ENCODE measurements around the gene GALNT2. TPM values are rescaled to one million over a fixed set of nuclear protein-coding genes. Genes with fewer than 3 reads are reported as not detected.

The GALNT2 gene
- total and polyA plus RNA-seq, 9 of the 15 experiments (the other 6 are each of a cell fraction or from before 2014, with no cell fraction given), result 1.6 to 106 (median 51.9) TPM

DNA sequence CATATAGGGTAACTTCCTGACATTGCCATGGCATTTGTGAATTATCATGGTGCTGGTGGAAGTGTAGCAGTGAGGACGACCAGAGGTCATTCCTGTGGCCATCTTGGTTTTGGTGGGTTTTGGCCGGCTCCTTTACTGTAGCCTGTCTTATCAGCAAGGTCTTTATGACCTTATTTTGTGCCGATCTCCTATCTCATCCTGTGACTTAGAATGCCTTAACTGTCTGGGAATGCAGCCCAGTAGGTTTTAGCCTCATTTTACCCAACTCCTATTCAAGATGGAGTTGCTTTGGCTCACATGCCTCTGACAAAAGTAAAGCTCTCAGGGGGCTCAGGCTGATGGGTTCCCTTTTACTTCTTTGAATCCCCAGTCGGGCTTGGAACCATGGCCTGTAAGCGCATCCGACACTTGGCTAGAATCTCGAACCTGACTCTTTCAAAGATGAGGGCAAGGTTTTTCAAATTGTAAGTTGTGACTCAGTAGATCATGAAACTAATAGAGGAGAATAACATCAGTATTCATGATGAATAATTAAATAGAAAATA lies 85.0 kb downstream of the GALNT2 start (continued):
- TF ChIP-seq CUX1 (CRISPR knock-in tag; IDR thresholded peaks at IDR 0.05) (peak; percentile 94), BCOR (IDR thresholded peaks at IDR 0.05) (no peak), TCF3 (CRISPR knock-in tag; IDR thresholded peaks at IDR 0.05) (no peak), NR1H2 (CRISPR knock-in tag; IDR thresholded peaks at IDR 0.05) (no peak), RFX7 (CRISPR knock-in tag; IDR thresholded peaks at IDR 0.05) (peak; percentile 93), ZBTB2 (IDR thresholded peaks at IDR 0.05) (no peak), ZNF609 (CRISPR knock-in tag; IDR thresholded peaks at IDR 0.05; ENCODE audit: borderline replicate concordance) (no peak), SMAD3 (CRISPR knock-in tag; conservative IDR thresholded peaks at IDR 0.05) (peak; percentile 97), SIX5 (IDR thresholded peaks at IDR 0.05; ENCODE audit: borderline replicate concordance in 1 of 2, insufficient read depth in 1 of 2, low read depth in 1 of 2, low read length in 2 of 2) (no peak), NCOA4 (IDR thresholded peaks at IDR 0.05; ENCODE audit: partially characterized antibody) (no peak), SRF (CRISPR knock-in tag; IDR thresholded peaks at IDR 0.05) (peak; percentile 42 to 76; a peak in 3 of 4 replicates)
- TF ChIP-seq, protein P1, sequence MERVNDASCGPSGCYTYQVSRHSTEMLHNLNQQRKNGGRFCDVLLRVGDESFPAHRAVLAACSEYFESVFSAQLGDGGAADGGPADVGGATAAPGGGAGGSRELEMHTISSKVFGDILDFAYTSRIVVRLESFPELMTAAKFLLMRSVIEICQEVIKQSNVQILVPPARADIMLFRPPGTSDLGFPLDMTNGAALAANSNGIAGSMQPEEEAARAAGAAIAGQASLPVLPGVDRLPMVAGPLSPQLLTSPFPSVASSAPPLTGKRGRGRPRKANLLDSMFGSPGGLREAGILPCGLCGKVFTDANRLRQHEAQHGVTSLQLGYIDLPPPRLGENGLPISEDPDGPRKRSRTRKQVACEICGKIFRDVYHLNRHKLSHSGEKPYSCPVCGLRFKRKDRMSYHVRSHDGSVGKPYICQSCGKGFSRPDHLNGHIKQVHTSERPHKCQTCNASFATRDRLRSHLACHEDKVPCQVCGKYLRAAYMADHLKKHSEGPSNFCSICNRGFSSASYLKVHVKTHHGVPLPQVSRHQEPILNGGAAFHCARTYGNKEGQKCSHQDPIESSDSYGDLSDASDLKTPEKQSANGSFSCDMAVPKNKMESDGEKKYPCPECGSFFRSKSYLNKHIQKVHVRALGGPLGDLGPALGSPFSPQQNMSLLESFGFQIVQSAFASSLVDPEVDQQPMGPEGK (CRISPR knock-in tag; IDR thresholded peaks at IDR 0.05; ENCODE audit: borderline replicate concordance), result peak; percentile 64; the same call in 1 of the 2 replicates

All from K562 (cell line).